ENCODE results near the gene NEDD1.

NEDD1 gene

GRCh38 chr12:96902076-96902475 lies 5.0 kb upstream of the NEDD1 start:
- 0 out of 2 replicates have a peak, but pooled peaks have one; percentile 18 for TF ChIP-seq CTCF (IDR thresholded peaks at IDR 0.05)

- no peak for TF ChIP-seq CTCF (IDR thresholded peaks at IDR 0.05)
These were observed 584 bp upstream of the NEDD1 start for GRCh38 chr12:96906498-96906848.

- no peak for TF ChIP-seq CTCF (IDR thresholded peaks at IDR 0.05)
These were observed 790 bp downstream of the NEDD1 start for GRCh38 chr12:96907671-96908422.

GRCh38 chr12:96908423-96908675 lies 1.3 kb downstream of the NEDD1 start:
- no peak for TF ChIP-seq CTCF (IDR thresholded peaks at IDR 0.05)

- no peak for TF ChIP-seq CTCF (IDR thresholded peaks at IDR 0.05)
These were observed 5.2 kb downstream of the NEDD1 start for GRCh38 chr12:96912261-96912660.

- TF ChIP-seq CTCF (IDR thresholded peaks at IDR 0.05), result no peak
These were observed 5.9 kb downstream of the NEDD1 start for GRCh38 chr12:96912943-96913342.

GRCh38 chr12:96919510-96920210 lies 12.6 kb downstream of the NEDD1 start:
- no peak for TF ChIP-seq CTCF (IDR thresholded peaks at IDR 0.05)

Data from LNCAP (cell line).